ENCODE measurements around the gene ACVR1. TPM values are rescaled to one million over a fixed set of nuclear protein-coding genes. Genes with fewer than 3 reads are reported as not detected.

ACVR1 gene
- total and polyA plus RNA-seq, 2 donors, result 3.0 to 8.0 TPM

GRCh38 chr2:157880927-157881326 is 4.8 kb upstream of the ACVR1 start:
- no peak overlapping the region for H3K4me3 ChIP-seq (ENCODE audit: low read length in 2 of 2)
- no peak overlapping the region for H3K27ac ChIP-seq (ENCODE audit: low read depth in 1 of 2, low read length in 1 of 2)
- peaks cover 0 to 3% of the 10 kb centered on the region in 2 donors for H3K27me3 ChIP-seq (ENCODE audit: control insufficient read depth in 2 of 2, insufficient read depth in 1 of 2, low read length in 1 of 2)
- WGBS, result 96% methylated on average over 3 of the region's 3 CpGs
- H3K4me1 ChIP-seq (ENCODE audit: control insufficient read depth in 2 of 2, insufficient read depth in 2 of 2, low read length in 2 of 2), result peaks cover 3% of the 10 kb centered on the region in 2 donors
- H3K36me3 ChIP-seq (ENCODE audit: control insufficient read depth in 2 of 2, insufficient read depth in 2 of 2, low read length in 1 of 2), result no peaks in the 10 kb centered on the region
- no peaks in the 10 kb centered on the region for H3K9me3 ChIP-seq (ENCODE audit: control insufficient read depth in 2 of 2, insufficient read depth in 1 of 2, low read length in 1 of 2)
- DNase-seq (ENCODE audit: low read depth in 6 of 9, low spot score in 9 of 9), result no peak

- WGBS, result 97% methylated on average over 3 of the region's 3 CpGs
- Histone ChIP-seq H3K27me3 (ENCODE audit: control insufficient read depth in 2 of 2, insufficient read depth in 1 of 2, low read length in 1 of 2) (peaks cover 0 to 6% of the 10 kb centered on the region in 2 donors), H3K9me3 (ENCODE audit: control insufficient read depth in 2 of 2, insufficient read depth in 1 of 2, low read length in 1 of 2) (no peaks in the 10 kb centered on the region), H3K4me3 (ENCODE audit: low read length in 2 of 2) (no peak overlapping the region), H3K27ac (ENCODE audit: low read depth in 1 of 2, low read length in 1 of 2) (no peak overlapping the region), H3K4me1 (ENCODE audit: control insufficient read depth in 2 of 2, insufficient read depth in 2 of 2, low read length in 2 of 2) (peaks cover 9 to 15% of the 10 kb centered on the region in 2 donors), H3K36me3 (ENCODE audit: control insufficient read depth in 2 of 2, insufficient read depth in 2 of 2, low read length in 1 of 2) (no peaks in the 10 kb centered on the region)
- DNase-seq (ENCODE audit: low read depth in 6 of 9, low spot score in 9 of 9), result no peak
These were observed 1.8 kb upstream of the ACVR1 start for GRCh38 chr2:157877761-157878400.

- WGBS, result 9% methylated on average over 12 of the region's 12 CpGs
- H3K9me3 ChIP-seq (ENCODE audit: control insufficient read depth in 2 of 2, insufficient read depth in 1 of 2, low read length in 1 of 2), result no peaks in the 10 kb centered on the region
- H3K27me3 ChIP-seq (ENCODE audit: control insufficient read depth in 2 of 2, insufficient read depth in 1 of 2, low read length in 1 of 2), result peaks cover 0 to 6% of the 10 kb centered on the region in 2 donors
- peak overlapping the region in 1 of 2 donors; percentile 76 for H3K27ac ChIP-seq (ENCODE audit: low read depth in 1 of 2, low read length in 1 of 2)
- peak overlapping the region; percentile 61 to 89 for H3K4me3 ChIP-seq (ENCODE audit: low read length in 2 of 2)
- H3K4me1 ChIP-seq (ENCODE audit: control insufficient read depth in 2 of 2, insufficient read depth in 2 of 2, low read length in 2 of 2), result peaks cover 9 to 15% of the 10 kb centered on the region in 2 donors
- DNase-seq (ENCODE audit: low read depth in 6 of 9, low spot score in 9 of 9), result peak in 2 of 9 donors; percentile 28 to 48
- no peaks in the 10 kb centered on the region for H3K36me3 ChIP-seq (ENCODE audit: control insufficient read depth in 2 of 2, insufficient read depth in 2 of 2, low read length in 1 of 2)
These were observed 632 bp upstream of the ACVR1 start for GRCh38 chr2:157876786-157877138.

- peak overlapping the region in 1 of 2 donors; percentile 73 for H3K27ac ChIP-seq (ENCODE audit: low read depth in 1 of 2, low read length in 1 of 2)
- H3K36me3 ChIP-seq (ENCODE audit: control insufficient read depth in 2 of 2, insufficient read depth in 2 of 2, low read length in 1 of 2), result no peaks in the 10 kb centered on the region
- DNase-seq (ENCODE audit: low read depth in 6 of 9, low spot score in 9 of 9), result peak in 4 of 9 donors; percentile 26 to 65 (median 46)
- no peaks in the 10 kb centered on the region for H3K9me3 ChIP-seq (ENCODE audit: control insufficient read depth in 2 of 2, insufficient read depth in 1 of 2, low read length in 1 of 2)
- 1% methylated on average over 53 of the region's 53 CpGs for WGBS
- H3K4me1 ChIP-seq (ENCODE audit: control insufficient read depth in 2 of 2, insufficient read depth in 2 of 2, low read length in 2 of 2), result peaks cover 9 to 15% of the 10 kb centered on the region in 2 donors
- H3K4me3 ChIP-seq (ENCODE audit: low read length in 2 of 2), result peak overlapping the region; percentile 61 to 89
- H3K27me3 ChIP-seq (ENCODE audit: control insufficient read depth in 2 of 2, insufficient read depth in 1 of 2, low read length in 1 of 2), result peaks cover 0 to 6% of the 10 kb centered on the region in 2 donors
These were observed 477 bp downstream of the ACVR1 start for GRCh38 chr2:157875641-157876065.

GRCh38 chr2:157874997-157875640 is 1.0 kb downstream of the ACVR1 start:
- peak in 2 of 9 donors; percentile 9 to 43 for DNase-seq (ENCODE audit: low read depth in 6 of 9, low spot score in 9 of 9)
- 2% methylated on average over 21 of the region's 21 CpGs for WGBS
- Histone ChIP-seq H3K27me3 (ENCODE audit: control insufficient read depth in 2 of 2, insufficient read depth in 1 of 2, low read length in 1 of 2) (peaks cover 0 to 6% of the 10 kb centered on the region in 2 donors), H3K27ac (ENCODE audit: low read depth in 1 of 2, low read length in 1 of 2) (peak overlapping the region in 1 of 2 donors; percentile 73), H3K36me3 (ENCODE audit: control insufficient read depth in 2 of 2, insufficient read depth in 2 of 2, low read length in 1 of 2) (no peaks in the 10 kb centered on the region), H3K4me3 (ENCODE audit: low read length in 2 of 2) (peak overlapping the region; percentile 55 to 89), H3K9me3 (ENCODE audit: control insufficient read depth in 2 of 2, insufficient read depth in 1 of 2, low read length in 1 of 2) (no peaks in the 10 kb centered on the region), H3K4me1 (ENCODE audit: control insufficient read depth in 2 of 2, insufficient read depth in 2 of 2, low read length in 2 of 2) (peaks cover 9 to 15% of the 10 kb centered on the region in 2 donors)

GRCh38 chr2:157874348-157874747 is 1.8 kb downstream of the ACVR1 start:
- no peaks in the 10 kb centered on the region for H3K36me3 ChIP-seq (ENCODE audit: control insufficient read depth in 2 of 2, insufficient read depth in 2 of 2, low read length in 1 of 2)
- H3K9me3 ChIP-seq (ENCODE audit: control insufficient read depth in 2 of 2, insufficient read depth in 1 of 2, low read length in 1 of 2), result no peaks in the 10 kb centered on the region
- no peak for DNase-seq (ENCODE audit: low read depth in 6 of 9, low spot score in 9 of 9)
- H3K27ac ChIP-seq (ENCODE audit: low read depth in 1 of 2, low read length in 1 of 2), result no peak overlapping the region
- 98% methylated on average over 4 of the region's 4 CpGs for WGBS
- H3K4me1 ChIP-seq (ENCODE audit: control insufficient read depth in 2 of 2, insufficient read depth in 2 of 2, low read length in 2 of 2), result peaks cover 9 to 15% of the 10 kb centered on the region in 2 donors
- H3K4me3 ChIP-seq (ENCODE audit: low read length in 2 of 2), result peak overlapping the region in 1 of 2 donors; percentile 89
- H3K27me3 ChIP-seq (ENCODE audit: control insufficient read depth in 2 of 2, insufficient read depth in 1 of 2, low read length in 1 of 2), result peaks cover 0 to 6% of the 10 kb centered on the region in 2 donors

GRCh38 chr2:157872791-157873190 is 3.3 kb downstream of the ACVR1 start:
- peaks cover 9 to 15% of the 10 kb centered on the region in 2 donors for H3K4me1 ChIP-seq (ENCODE audit: control insufficient read depth in 2 of 2, insufficient read depth in 2 of 2, low read length in 2 of 2)

GRCh38 chr2:157871415-157871814 is 4.7 kb downstream of the ACVR1 start:
- peaks cover 0 to 3% of the 10 kb centered on the region in 2 donors for H3K27me3 ChIP-seq (ENCODE audit: control insufficient read depth in 2 of 2, insufficient read depth in 1 of 2, low read length in 1 of 2)
- no peak for DNase-seq (ENCODE audit: low read depth in 6 of 9, low spot score in 9 of 9)
- peaks cover 9 to 19% of the 10 kb centered on the region in 2 donors for H3K4me1 ChIP-seq (ENCODE audit: control insufficient read depth in 2 of 2, insufficient read depth in 2 of 2, low read length in 2 of 2)
- no peak overlapping the region for H3K27ac ChIP-seq (ENCODE audit: low read depth in 1 of 2, low read length in 1 of 2)
- no peaks in the 10 kb centered on the region for H3K9me3 ChIP-seq (ENCODE audit: control insufficient read depth in 2 of 2, insufficient read depth in 1 of 2, low read length in 1 of 2)
- 97% methylated on average over 3 of the region's 3 CpGs for WGBS
- no peak overlapping the region for H3K4me3 ChIP-seq (ENCODE audit: low read length in 2 of 2)
- no peaks in the 10 kb centered on the region for H3K36me3 ChIP-seq (ENCODE audit: control insufficient read depth in 2 of 2, insufficient read depth in 2 of 2, low read length in 1 of 2)

More at GRCh38 chr2:157872791-157873190, 3.3 kb downstream of the ACVR1 start:
- Histone ChIP-seq H3K4me3 (ENCODE audit: low read length in 2 of 2) (no peak overlapping the region), H3K36me3 (ENCODE audit: control insufficient read depth in 2 of 2, insufficient read depth in 2 of 2, low read length in 1 of 2) (no peaks in the 10 kb centered on the region), H3K27ac (ENCODE audit: low read depth in 1 of 2, low read length in 1 of 2) (no peak overlapping the region), H3K9me3 (ENCODE audit: control insufficient read depth in 2 of 2, insufficient read depth in 1 of 2, low read length in 1 of 2) (no peaks in the 10 kb centered on the region), H3K27me3 (ENCODE audit: control insufficient read depth in 2 of 2, insufficient read depth in 1 of 2, low read length in 1 of 2) (peaks cover 0 to 6% of the 10 kb centered on the region in 2 donors)
- no peak for DNase-seq (ENCODE audit: low read depth in 6 of 9, low spot score in 9 of 9)
- 98% methylated on average over 2 of the region's 2 CpGs for WGBS

- no peak overlapping the region for H3K27ac ChIP-seq (ENCODE audit: low read depth in 1 of 2, low read length in 1 of 2)
- no peaks in the 10 kb centered on the region for H3K9me3 ChIP-seq (ENCODE audit: control insufficient read depth in 2 of 2, insufficient read depth in 1 of 2, low read length in 1 of 2)
- H3K4me1 ChIP-seq (ENCODE audit: control insufficient read depth in 2 of 2, insufficient read depth in 2 of 2, low read length in 2 of 2), result peaks cover 5 to 7% of the 10 kb centered on the region in 2 donors
- H3K27me3 ChIP-seq (ENCODE audit: control insufficient read depth in 2 of 2, insufficient read depth in 1 of 2, low read length in 1 of 2), result no peaks in the 10 kb centered on the region
- H3K4me3 ChIP-seq (ENCODE audit: low read length in 2 of 2), result no peak overlapping the region
- 98% methylated on average over 2 of the region's 2 CpGs for WGBS
- no peak for DNase-seq (ENCODE audit: low read depth in 6 of 9, low spot score in 9 of 9)
- H3K36me3 ChIP-seq (ENCODE audit: control insufficient read depth in 2 of 2, insufficient read depth in 2 of 2, low read length in 1 of 2), result no peaks in the 10 kb centered on the region
These were observed 7.1 kb downstream of the ACVR1 start for GRCh38 chr2:157868993-157869392.
